ENCODE measurements around the gene CACNA1S.

CACNA1S gene

GRCh38 chr1:201145816-201146215, 33.6 kb upstream of the CACNA1S start:
- no peak for TF ChIP-seq MAX (IDR thresholded peaks at IDR 0.05; ENCODE audit: low read depth, low read length)
- no peak for TF ChIP-seq CTCF (IDR thresholded peaks at IDR 0.05; ENCODE audit: low read depth, low read length)
- no peak for TF ChIP-seq MYC (IDR thresholded peaks at IDR 0.05; ENCODE audit: low read depth, low read length)
- TF ChIP-seq POLR2A (IDR thresholded peaks at IDR 0.05; ENCODE audit: extremely low read depth, insufficient read length) = no peak
- no peak for DNase-seq (ENCODE audit: low read depth)

GRCh38 chr1:201145132-201145531, 32.9 kb upstream of the CACNA1S start:
- TF ChIP-seq MYC (IDR thresholded peaks at IDR 0.05; ENCODE audit: low read depth, low read length) (no peak), CTCF (IDR thresholded peaks at IDR 0.05; ENCODE audit: low read depth, low read length) (no peak), MAX (IDR thresholded peaks at IDR 0.05; ENCODE audit: low read depth, low read length) (no peak), POLR2A (IDR thresholded peaks at IDR 0.05; ENCODE audit: extremely low read depth, insufficient read length) (no peak)
- no peak for DNase-seq (ENCODE audit: low read depth)
- no peak overlapping the region for H3K4me3 ChIP-seq (ENCODE audit: low read depth, low read length)

More at GRCh38 chr1:201145816-201146215, 33.6 kb upstream of the CACNA1S start:
- no peak overlapping the region for H3K4me3 ChIP-seq (ENCODE audit: low read depth, low read length)

GRCh38 chr1:201144701-201145100, 32.5 kb upstream of the CACNA1S start:
- H3K4me3 ChIP-seq (ENCODE audit: low read depth, low read length) = no peak overlapping the region
- TF ChIP-seq CTCF (IDR thresholded peaks at IDR 0.05; ENCODE audit: low read depth, low read length) = no peak
- no peak for TF ChIP-seq MYC (IDR thresholded peaks at IDR 0.05; ENCODE audit: low read depth, low read length)
- TF ChIP-seq POLR2A (IDR thresholded peaks at IDR 0.05; ENCODE audit: extremely low read depth, insufficient read length) = no peak
- TF ChIP-seq MAX (IDR thresholded peaks at IDR 0.05; ENCODE audit: low read depth, low read length) = no peak
- no peak for DNase-seq (ENCODE audit: low read depth)

GRCh38 chr1:201143726-201144635, 31.8 kb upstream of the CACNA1S start:
- no peak overlapping the region for H3K4me3 ChIP-seq (ENCODE audit: low read depth, low read length)
- TF ChIP-seq MAX (IDR thresholded peaks at IDR 0.05; ENCODE audit: low read depth, low read length) = no peak
- no peak for TF ChIP-seq CTCF (IDR thresholded peaks at IDR 0.05; ENCODE audit: low read depth, low read length)

GRCh38 chr1:201142849-201143725, 30.9 kb upstream of the CACNA1S start:
- no peak overlapping the region for H3K4me3 ChIP-seq (ENCODE audit: low read depth, low read length)
- no peak for TF ChIP-seq CTCF (IDR thresholded peaks at IDR 0.05; ENCODE audit: low read depth, low read length)
- TF ChIP-seq POLR2A (IDR thresholded peaks at IDR 0.05; ENCODE audit: extremely low read depth, insufficient read length) = no peak
- no peak for TF ChIP-seq MAX (IDR thresholded peaks at IDR 0.05; ENCODE audit: low read depth, low read length)
- TF ChIP-seq MYC (IDR thresholded peaks at IDR 0.05; ENCODE audit: low read depth, low read length) = no peak
- no peak for DNase-seq (ENCODE audit: low read depth)

More at GRCh38 chr1:201143726-201144635, 31.8 kb upstream of the CACNA1S start:
- DNase-seq (ENCODE audit: low read depth) = no peak

All from NB4 (cell line).